Measurements from ENCODE around the gene SIT1. TPM values are rescaled to one million over a fixed set of nuclear protein-coding genes. Genes with fewer than 3 reads are reported as not detected.
"Not testable (repeated sequence)": the region's sequence is repeated elsewhere in the genome, so short reads cannot be mapped to it uniquely, and the experiment has no call there.

SIT1 gene
- polyA plus RNA-seq, 1 donor (not counting 4 experiments of a cell fraction or from before 2014, with no cell fraction given) = not detected

GRCh38 chr9:35640431-35640830 is 10.3 kb downstream of the SIT1 start:
- DNase-seq (ENCODE audit: low read depth, low spot score); H3K9me1 ChIP-seq (ENCODE audit: control insufficient read depth, extremely low read depth, insufficient read depth, low read length); H3K4me1 ChIP-seq (ENCODE audit: control insufficient read depth, extremely low read depth, insufficient read depth, low read length); H3K27ac ChIP-seq (ENCODE audit: control insufficient read depth, insufficient read depth, low read length); H3K4me2 ChIP-seq (ENCODE audit: control insufficient read depth, extremely low read depth, insufficient read depth, low read depth, low read length); H3K27me3 ChIP-seq (ENCODE audit: control insufficient read depth, extremely low read depth, insufficient read depth, low read length); FAIRE-seq; H3K9ac ChIP-seq (ENCODE audit: control insufficient read depth, extremely low read depth, insufficient read depth, low read length); H3K36me3 ChIP-seq (ENCODE audit: control insufficient read depth in 2 of 2, extremely low read depth in 1 of 2, insufficient read depth in 2 of 2, low read length in 2 of 2); dilution Hi-C loops (cut with MboI; ENCODE audit: extremely low pct_ligation_motif_present, low sequenced_read_pairs); H3K4me3 ChIP-seq (ENCODE audit: control insufficient read depth in 2 of 3, extremely low read depth in 1 of 3, insufficient read depth in 2 of 3, low read depth in 1 of 3, low read length in 3 of 3); H4K20me1 ChIP-seq (ENCODE audit: control insufficient read depth, extremely low read depth, insufficient read depth, low read length); H2AFZ ChIP-seq (ENCODE audit: control insufficient read depth, low read length); H3K79me2 ChIP-seq (ENCODE audit: control insufficient read depth, insufficient read depth, low read length); H3K9me3 ChIP-seq (ENCODE audit: control insufficient read depth, low read depth, low read length): not testable (repeated sequence)

- no peak overlapping the region for H3K4me2 ChIP-seq (ENCODE audit: control insufficient read depth, extremely low read depth, insufficient read depth, low read depth, low read length)
- H3K4me1 ChIP-seq (ENCODE audit: control insufficient read depth, extremely low read depth, insufficient read depth, low read length) = no peaks in the 10 kb centered on the region
- FAIRE-seq = no peak
- no peaks in the 10 kb centered on the region for H3K36me3 ChIP-seq (ENCODE audit: control insufficient read depth in 2 of 2, extremely low read depth in 1 of 2, insufficient read depth in 2 of 2, low read length in 2 of 2)
- no peaks in the 10 kb centered on the region for H3K9me1 ChIP-seq (ENCODE audit: control insufficient read depth, extremely low read depth, insufficient read depth, low read length)
- H3K27ac ChIP-seq (ENCODE audit: control insufficient read depth, insufficient read depth, low read length) = no peak overlapping the region
- H3K27me3 ChIP-seq (ENCODE audit: control insufficient read depth, extremely low read depth, insufficient read depth, low read length) = no peaks in the 10 kb centered on the region
- H2AFZ ChIP-seq (ENCODE audit: control insufficient read depth, low read length) = no peak overlapping the region
- H3K9ac ChIP-seq (ENCODE audit: control insufficient read depth, extremely low read depth, insufficient read depth, low read length) = no peak overlapping the region
- DNase-seq (ENCODE audit: low read depth, low spot score) = no peak
- H3K9me3 ChIP-seq (ENCODE audit: control insufficient read depth, low read depth, low read length) = no peaks in the 10 kb centered on the region
- TF ChIP-seq, protein P1, sequence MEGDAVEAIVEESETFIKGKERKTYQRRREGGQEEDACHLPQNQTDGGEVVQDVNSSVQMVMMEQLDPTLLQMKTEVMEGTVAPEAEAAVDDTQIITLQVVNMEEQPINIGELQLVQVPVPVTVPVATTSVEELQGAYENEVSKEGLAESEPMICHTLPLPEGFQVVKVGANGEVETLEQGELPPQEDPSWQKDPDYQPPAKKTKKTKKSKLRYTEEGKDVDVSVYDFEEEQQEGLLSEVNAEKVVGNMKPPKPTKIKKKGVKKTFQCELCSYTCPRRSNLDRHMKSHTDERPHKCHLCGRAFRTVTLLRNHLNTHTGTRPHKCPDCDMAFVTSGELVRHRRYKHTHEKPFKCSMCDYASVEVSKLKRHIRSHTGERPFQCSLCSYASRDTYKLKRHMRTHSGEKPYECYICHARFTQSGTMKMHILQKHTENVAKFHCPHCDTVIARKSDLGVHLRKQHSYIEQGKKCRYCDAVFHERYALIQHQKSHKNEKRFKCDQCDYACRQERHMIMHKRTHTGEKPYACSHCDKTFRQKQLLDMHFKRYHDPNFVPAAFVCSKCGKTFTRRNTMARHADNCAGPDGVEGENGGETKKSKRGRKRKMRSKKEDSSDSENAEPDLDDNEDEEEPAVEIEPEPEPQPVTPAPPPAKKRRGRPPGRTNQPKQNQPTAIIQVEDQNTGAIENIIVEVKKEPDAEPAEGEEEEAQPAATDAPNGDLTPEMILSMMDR (optimal IDR thresholded peaks at IDR 0.05 in 1 of 3, IDR thresholded peaks at IDR 0.05 in 1 of 3, conservative IDR thresholded peaks at IDR 0.05 in 1 of 3; ENCODE audit: extremely low read depth in 1 of 3, insufficient read depth in 2 of 3, low read length in 3 of 3) = no peak
- no peak for TF ChIP-seq EZH2 (IDR thresholded peaks at IDR 0.05; ENCODE audit: low read length)
- no peaks in the 10 kb centered on the region for H4K20me1 ChIP-seq (ENCODE audit: control insufficient read depth, extremely low read depth, insufficient read depth, low read length)
- dilution Hi-C loops (cut with MboI; ENCODE audit: extremely low pct_ligation_motif_present, low sequenced_read_pairs) = no loop called here
- no peaks in the 10 kb centered on the region for H3K79me2 ChIP-seq (ENCODE audit: control insufficient read depth, insufficient read depth, low read length)
- H3K4me3 ChIP-seq (ENCODE audit: control insufficient read depth in 2 of 3, extremely low read depth in 1 of 3, insufficient read depth in 2 of 3, low read depth in 1 of 3, low read length in 3 of 3) = no peak overlapping the region
These were observed 11.1 kb downstream of the SIT1 start for GRCh38 chr9:35639631-35640030.

DNA sequence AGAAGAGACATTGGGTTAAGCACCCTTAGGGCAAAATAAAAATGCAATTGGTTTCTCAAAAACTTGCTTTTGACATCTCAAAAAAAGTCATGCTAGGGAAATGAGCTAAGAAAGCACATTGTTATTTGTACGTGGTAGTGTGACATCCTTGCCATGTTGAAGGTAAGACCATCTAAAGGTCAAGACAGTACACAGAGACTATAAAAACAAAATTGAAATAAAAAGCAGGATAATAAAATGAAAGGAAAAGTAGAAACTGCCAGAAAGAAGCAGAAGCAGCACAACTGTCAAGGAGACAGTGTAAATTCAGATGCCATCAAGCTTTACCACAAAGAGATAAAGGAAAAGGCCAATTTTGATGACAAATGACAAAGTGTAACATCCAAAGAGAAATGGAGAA is 11.5 kb downstream of the SIT1 start:
- H2AFZ ChIP-seq (ENCODE audit: control insufficient read depth, low read length); H3K9me3 ChIP-seq (ENCODE audit: control insufficient read depth, low read depth, low read length); H3K27ac ChIP-seq (ENCODE audit: control insufficient read depth, insufficient read depth, low read length); H4K20me1 ChIP-seq (ENCODE audit: control insufficient read depth, extremely low read depth, insufficient read depth, low read length); H3K36me3 ChIP-seq (ENCODE audit: control insufficient read depth in 2 of 2, extremely low read depth in 1 of 2, insufficient read depth in 2 of 2, low read length in 2 of 2); H3K27me3 ChIP-seq (ENCODE audit: control insufficient read depth, extremely low read depth, insufficient read depth, low read length); H3K4me2 ChIP-seq (ENCODE audit: control insufficient read depth, extremely low read depth, insufficient read depth, low read depth, low read length); H3K4me3 ChIP-seq (ENCODE audit: control insufficient read depth in 2 of 3, extremely low read depth in 1 of 3, insufficient read depth in 2 of 3, low read depth in 1 of 3, low read length in 3 of 3); H3K9ac ChIP-seq (ENCODE audit: control insufficient read depth, extremely low read depth, insufficient read depth, low read length); FAIRE-seq; H3K79me2 ChIP-seq (ENCODE audit: control insufficient read depth, insufficient read depth, low read length); H3K4me1 ChIP-seq (ENCODE audit: control insufficient read depth, extremely low read depth, insufficient read depth, low read length); DNase-seq (ENCODE audit: low read depth, low spot score); H3K9me1 ChIP-seq (ENCODE audit: control insufficient read depth, extremely low read depth, insufficient read depth, low read length); dilution Hi-C loops (cut with MboI; ENCODE audit: extremely low pct_ligation_motif_present, low sequenced_read_pairs): not testable (repeated sequence)

- H3K9me1 ChIP-seq (ENCODE audit: control insufficient read depth, extremely low read depth, insufficient read depth, low read length); H3K79me2 ChIP-seq (ENCODE audit: control insufficient read depth, insufficient read depth, low read length); H3K4me3 ChIP-seq (ENCODE audit: control insufficient read depth in 2 of 3, extremely low read depth in 1 of 3, insufficient read depth in 2 of 3, low read depth in 1 of 3, low read length in 3 of 3); H3K27ac ChIP-seq (ENCODE audit: control insufficient read depth, insufficient read depth, low read length); H3K27me3 ChIP-seq (ENCODE audit: control insufficient read depth, extremely low read depth, insufficient read depth, low read length); H3K9ac ChIP-seq (ENCODE audit: control insufficient read depth, extremely low read depth, insufficient read depth, low read length); H3K4me2 ChIP-seq (ENCODE audit: control insufficient read depth, extremely low read depth, insufficient read depth, low read depth, low read length); H3K36me3 ChIP-seq (ENCODE audit: control insufficient read depth in 2 of 2, extremely low read depth in 1 of 2, insufficient read depth in 2 of 2, low read length in 2 of 2); H3K4me1 ChIP-seq (ENCODE audit: control insufficient read depth, extremely low read depth, insufficient read depth, low read length); FAIRE-seq; H2AFZ ChIP-seq (ENCODE audit: control insufficient read depth, low read length); dilution Hi-C loops (cut with MboI; ENCODE audit: extremely low pct_ligation_motif_present, low sequenced_read_pairs); H4K20me1 ChIP-seq (ENCODE audit: control insufficient read depth, extremely low read depth, insufficient read depth, low read length); H3K9me3 ChIP-seq (ENCODE audit: control insufficient read depth, low read depth, low read length); DNase-seq (ENCODE audit: low read depth, low spot score): not testable (repeated sequence)
These were observed 12.0 kb downstream of the SIT1 start for GRCh38 chr9:35638751-35639150.
